Right cardiac atrium (tissue), 5 donors: ENCODE data around the gene SPRED2. TPM values are rescaled to one million over a fixed set of nuclear protein-coding genes. Genes with fewer than 3 reads are reported as not detected.

Experiments used
- ATAC-seq, 2 donors: fragments of 200-7000 bp; cut with Tn5 transposase; one replicate each; pipeline versions ENCODE4 v1.8.0 to v1.9.1; 2020; ENCODE audit warnings: moderate library complexity in 2 of 2, mild to moderate bottlenecking in 1 of 2
- DNase-seq, 3 donors: peaks; one replicate each; pipeline ENCODE4 v3.0.0-alpha.2; 2020
- H3K27ac ChIP-seq: one replicate; pipeline ENCODE4 v1.5.1; 2013; ENCODE audit warnings: mild to moderate bottlenecking, low read length, control low read depth, moderate library complexity
- H3K27me3 ChIP-seq: one replicate; pipeline ENCODE4 v1.6.1; 2013; ENCODE audit not compliant: control insufficient read depth, insufficient read depth
- H3K4me1 ChIP-seq: one replicate; pipeline ENCODE4 v1.6.1; 2013; ENCODE audit warnings: low read length; ENCODE audit not compliant: control insufficient read depth, insufficient read depth
- H3K4me3 ChIP-seq: one replicate; pipeline ENCODE4 v1.5.1; 2013; ENCODE audit warnings: low read length, control low read depth
- H3K9me3 ChIP-seq: one replicate; pipeline ENCODE4 v1.6.1; 2013; ENCODE audit warnings: low read length; ENCODE audit not compliant: control insufficient read depth
- WGBS: extraction: QIAGEN DNeasy Blood & Tissue Kit; methylation state at CpG from one replicate; pipeline ENCODE4 v1.1.7; 2013; 5-methylcytosine and 5-hydroxymethylcytosine counted together
- intact Hi-C, 4 donors: fragments of 100-400 bp; cut with DNase I; formaldehyde crosslinking; loops; one replicate each; pipeline versions ENCODE4 v1.11.0 to v1.14.0; 2022 to 2023
- long read RNA-seq, 4 donors: library from polyadenylated mRNA; unstranded; transcript quantifications; one replicate each; pipeline ENCODE4 v2.0.0, GENCODE V29; 2020 to 2021
- polyA plus RNA-seq: library from polyadenylated mRNA; stranded (reverse); fragments of 200-250 nt; gene quantifications from one replicate; pipeline ENCODE4 v1.2.3, GENCODE V29; 2013
- total RNA-seq, 4 donors: library from RNA; stranded (reverse); fragmentation: NEBNext Ultra II Directional; extraction: Animal tissue kit (Norgen Biotek cat#: 25700); gene quantifications; one replicate each; pipeline ENCODE4 v1.2.1, GENCODE V29; 2021
- donor health status: healthy with polysubstance abuse.
- donor health status: DM: no; HTN: yes; CAD: no.
- donor health status: DM: no; HTN: no; CAD: no.
- donor health status: DM: no; HTN: yes; CAD: no; lungs with severe emphysema.
- donor health status: DM: yes; HTN: yes; CAD: no.

Gene SPRED2, protein sequence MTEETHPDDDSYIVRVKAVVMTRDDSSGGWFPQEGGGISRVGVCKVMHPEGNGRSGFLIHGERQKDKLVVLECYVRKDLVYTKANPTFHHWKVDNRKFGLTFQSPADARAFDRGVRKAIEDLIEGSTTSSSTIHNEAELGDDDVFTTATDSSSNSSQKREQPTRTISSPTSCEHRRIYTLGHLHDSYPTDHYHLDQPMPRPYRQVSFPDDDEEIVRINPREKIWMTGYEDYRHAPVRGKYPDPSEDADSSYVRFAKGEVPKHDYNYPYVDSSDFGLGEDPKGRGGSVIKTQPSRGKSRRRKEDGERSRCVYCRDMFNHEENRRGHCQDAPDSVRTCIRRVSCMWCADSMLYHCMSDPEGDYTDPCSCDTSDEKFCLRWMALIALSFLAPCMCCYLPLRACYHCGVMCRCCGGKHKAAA
- total RNA-seq (10 to 100 TPM; 14.3 to 17.9 (median 16.4) TPM), polyA plus RNA-seq (9.2 TPM)
- long read RNA-seq, donor 1, full-length matches to known transcripts = 1 of 6 reads
- long read RNA-seq, donor 1, partial matches to known transcripts = 0 of 6 reads
- long read RNA-seq, donor 1, other reads (novel, unspliced or antisense) = 5 of 6 reads
- long read RNA-seq, donor 2, partial matches to known transcripts = 0 of 3 reads
- long read RNA-seq, donor 2, other reads (novel, unspliced or antisense) = 3 of 3 reads
- long read RNA-seq, donor 3, full-length matches to known transcripts = 3 of 26 reads
- long read RNA-seq, donor 3, partial matches to known transcripts = 1 of 26 reads
- long read RNA-seq, donor 3, other reads (novel, unspliced or antisense) = 22 of 26 reads
- long read RNA-seq, donor 4, full-length matches to known transcripts = 1 of 6 reads
- long read RNA-seq, donor 4, partial matches to known transcripts = 0 of 6 reads
- long read RNA-seq, donor 4, other reads (novel, unspliced or antisense) = 5 of 6 reads

DNA sequence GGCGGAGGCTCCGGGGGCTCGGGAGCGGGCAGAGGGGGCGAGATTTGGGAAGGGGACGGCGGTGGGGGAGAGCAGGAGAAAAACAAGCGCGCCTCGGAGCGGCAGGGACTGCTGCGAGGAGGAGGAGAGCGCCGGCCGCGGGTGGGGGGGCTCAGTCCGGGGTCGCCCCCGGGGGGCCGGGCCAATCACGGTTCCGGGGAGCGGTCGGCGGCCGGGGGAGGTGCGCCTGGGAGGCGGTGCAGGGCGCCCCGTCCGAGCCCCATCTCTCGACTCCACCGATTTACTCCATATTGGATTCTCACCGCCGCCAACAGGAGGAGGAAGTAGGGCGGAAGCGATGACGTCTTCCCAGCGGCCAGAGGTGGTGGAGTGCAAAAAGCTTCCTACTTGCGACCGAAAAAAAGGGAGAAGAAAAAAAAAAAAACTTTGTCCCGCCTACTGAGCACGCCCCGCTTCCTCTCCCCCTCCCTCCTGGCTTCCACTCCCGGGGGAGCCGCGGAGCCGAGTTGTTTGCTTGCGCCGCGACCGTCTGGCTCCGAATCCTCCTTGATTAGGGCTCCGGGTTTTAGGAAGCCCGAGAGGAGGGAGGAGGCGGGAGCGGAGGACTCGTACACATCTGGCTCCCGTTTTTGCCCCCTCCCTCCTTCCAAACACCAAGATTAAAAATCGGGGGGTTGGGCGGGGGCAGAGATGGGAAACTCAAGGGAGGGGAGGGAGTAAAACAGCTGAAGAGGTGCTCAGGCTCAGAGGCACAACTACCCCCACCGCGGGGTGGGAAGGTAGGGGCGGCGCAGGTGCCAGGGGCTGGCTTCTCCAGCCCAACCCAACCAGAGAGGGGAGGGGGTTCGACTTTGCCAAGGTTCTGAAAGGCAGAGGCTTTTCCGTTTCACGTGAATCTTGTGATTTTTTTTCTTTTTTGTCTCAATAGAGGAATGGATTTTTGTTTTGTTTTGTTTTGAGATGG lies at the start of gene SPRED2:
Gene SPRED2 (minus strand): TSS at position 373 of the 964 bp plus-strand sequence. CDS start 612 bp downstream, outside the sequence.
- ATAC-seq (peak; percentile 75), DNase-seq (peak; percentile 97 to 98 (median 98))
- H3K4me1 ChIP-seq = peaks cover 6% of the 10 kb centered on the region
- H3K9me3 ChIP-seq = no peaks in the 10 kb centered on the region
- H3K27ac ChIP-seq = peak within 1 kb of the TSS; percentile 83
- WGBS = under 1% methylated on average over 68 of the region's 68 CpGs
- peak within 1 kb of the TSS; percentile 93 for H3K4me3 ChIP-seq
- intact Hi-C loops = loop anchor here in 3 of 4 donors (5.0 to 10.0 kb wide), 6 partner anchors 58 to 165 kb away; no protein-coding TSS in a partner anchor
- no peaks in the 10 kb centered on the region for H3K27me3 ChIP-seq

DNA sequence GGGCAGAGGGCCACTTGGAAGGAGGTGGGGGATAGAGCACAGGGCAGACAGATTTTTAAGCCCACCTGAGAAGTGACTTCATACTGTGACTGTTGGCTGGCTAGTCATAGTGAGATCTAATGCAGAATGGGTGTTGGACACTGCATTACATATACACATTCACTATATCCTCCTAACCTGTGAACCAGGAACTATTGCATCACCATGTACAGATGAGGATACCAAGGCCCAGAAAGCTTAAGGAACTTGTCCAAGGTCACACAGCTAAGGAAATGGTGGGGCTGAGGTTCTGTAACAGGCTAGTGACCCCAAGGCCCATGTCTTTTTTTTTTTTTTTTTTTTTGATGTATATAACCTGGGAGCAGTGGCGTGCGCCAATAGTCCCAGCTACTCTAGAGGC lies 49.6 kb upstream of the SPRED2 start:
- Histone ChIP-seq H3K27ac (no peak overlapping the region), H3K4me3 (no peak overlapping the region), H3K27me3 (no peaks in the 10 kb centered on the region), H3K9me3 (no peaks in the 10 kb centered on the region), H3K4me1 (peaks cover 4% of the 10 kb centered on the region)
- DNase-seq (no peak), ATAC-seq (no peak)
- WGBS = 98% methylated on average over 2 of the region's 2 CpGs
- intact Hi-C loops = no loop called here

DNA sequence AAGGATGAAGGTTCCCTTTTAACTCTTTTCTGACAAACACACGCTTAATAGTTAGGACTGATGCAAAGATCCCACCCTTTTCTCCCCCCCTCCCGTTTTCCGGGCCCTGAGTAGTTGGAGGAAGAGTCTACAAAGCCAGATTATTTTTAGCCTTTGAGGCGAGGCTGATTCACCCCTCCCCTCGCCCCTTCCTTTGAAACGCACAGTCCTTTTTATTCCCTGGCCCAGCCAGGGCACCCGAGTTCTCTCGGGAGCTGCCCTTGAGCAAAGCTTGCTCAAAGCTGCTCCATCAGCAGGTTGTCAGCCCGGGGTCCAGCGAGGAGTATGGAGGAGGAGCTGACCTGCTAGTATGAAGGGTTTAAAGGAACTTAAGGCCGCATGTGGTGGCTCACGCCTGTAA lies 47.1 kb upstream of the SPRED2 start:
- Histone ChIP-seq H3K27ac (no peak overlapping the region), H3K4me1 (peaks cover 4% of the 10 kb centered on the region), H3K27me3 (no peaks in the 10 kb centered on the region), H3K9me3 (peaks cover 2% of the 10 kb centered on the region), H3K4me3 (no peak overlapping the region)
- 45% methylated on average over 12 of the region's 12 CpGs for WGBS
- ATAC-seq (peak; percentile 61 to 74), DNase-seq (peak in 2 of 3 donors; percentile 31 to 63)
- intact Hi-C loops = no loop called here

DNA sequence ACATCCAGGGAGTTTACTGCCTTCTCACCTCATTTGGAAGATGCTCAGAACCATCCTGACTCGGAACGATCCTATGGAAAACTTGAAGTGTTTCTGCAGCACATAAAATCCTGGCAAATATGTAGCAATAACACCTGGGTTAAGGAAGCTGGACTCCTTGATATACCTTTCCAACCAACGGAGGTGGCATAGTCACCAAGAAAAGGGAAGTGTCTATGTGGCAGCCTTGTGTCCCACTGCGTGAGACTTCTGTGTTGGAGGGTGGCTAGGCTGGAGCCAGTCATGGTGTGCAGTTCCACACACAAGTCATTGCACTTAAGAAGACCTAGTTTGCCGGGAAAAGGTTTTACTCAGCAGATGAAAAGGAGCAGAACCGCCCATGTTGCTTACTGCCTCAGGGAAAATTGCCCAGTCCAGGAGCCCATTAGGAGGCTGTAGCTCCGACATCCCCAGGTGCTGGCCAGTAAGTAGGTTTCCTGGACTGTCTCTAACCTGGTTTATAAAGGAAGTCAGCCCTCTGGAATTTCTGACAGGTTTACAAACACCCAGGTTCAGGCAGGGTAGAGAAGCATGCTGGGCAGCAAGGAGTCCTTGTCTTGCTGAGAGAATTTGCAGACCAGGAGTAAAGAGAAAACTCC lies 46.2 kb upstream of the SPRED2 start:
- 85% methylated on average over 7 of the region's 7 CpGs for WGBS
- Histone ChIP-seq H3K9me3 (peaks cover 2% of the 10 kb centered on the region), H3K27ac (no peak overlapping the region), H3K4me1 (peaks cover 4% of the 10 kb centered on the region), H3K4me3 (no peak overlapping the region), H3K27me3 (no peaks in the 10 kb centered on the region)
- intact Hi-C loops = no loop called here
- DNase-seq (no peak), ATAC-seq (no peak)

DNA sequence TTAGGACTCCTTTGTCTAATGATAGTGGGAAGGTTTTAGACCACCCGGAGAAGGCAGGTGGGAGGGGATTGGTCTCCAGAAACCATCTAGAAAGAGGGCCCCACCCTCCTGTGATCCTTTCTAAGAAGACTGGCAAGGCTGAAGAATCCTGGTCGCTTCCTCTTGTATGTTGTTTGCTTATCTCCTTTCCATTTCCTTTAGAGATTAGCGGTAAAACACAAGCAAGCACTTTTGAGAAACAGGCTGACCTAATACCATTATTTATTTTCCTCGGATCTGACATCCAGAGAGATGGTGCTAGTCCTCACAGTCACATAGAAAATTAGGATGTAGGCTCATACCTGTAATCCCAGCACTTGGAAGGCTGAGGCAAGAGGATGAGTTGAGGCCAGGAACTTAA lies 45.2 kb upstream of the SPRED2 start:
- Histone ChIP-seq H3K27me3 (no peaks in the 10 kb centered on the region), H3K27ac (no peak overlapping the region), H3K4me1 (peaks cover 4% of the 10 kb centered on the region), H3K4me3 (no peak overlapping the region), H3K9me3 (peaks cover 2% of the 10 kb centered on the region)
- no peak for DNase-seq
- whole genome bisulfite sequencing = 44% methylated on average over 4 of the region's 4 CpGs
- intact Hi-C loops = no loop called here
- peak; percentile 68 to 81 for ATAC-seq

DNA sequence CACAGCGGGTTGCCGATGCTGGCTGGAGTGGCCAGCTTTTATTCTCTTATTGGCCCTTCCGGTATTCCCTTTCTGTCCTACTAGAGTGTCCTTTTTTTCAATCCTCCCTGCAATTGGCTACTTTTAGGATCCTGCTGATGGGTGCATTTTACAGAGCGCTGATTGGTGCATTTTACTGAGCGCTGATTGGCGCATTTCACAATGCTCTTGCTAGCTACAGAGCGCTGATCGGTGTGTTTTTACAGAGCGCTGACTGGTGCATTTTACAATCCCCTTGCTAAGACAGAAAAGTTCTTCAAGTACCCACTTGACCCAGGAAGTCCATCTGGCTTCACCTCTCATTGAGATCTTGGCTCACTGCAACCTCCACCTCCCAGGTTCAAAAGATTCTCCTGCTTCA lies 44.4 kb upstream of the SPRED2 start:
- Histone ChIP-seq H3K4me1 (peaks cover 4% of the 10 kb centered on the region), H3K4me3 (no peak overlapping the region), H3K27ac (no peak overlapping the region), H3K27me3 (no peaks in the 10 kb centered on the region), H3K9me3 (peaks cover 2% of the 10 kb centered on the region)
- intact Hi-C loops = no loop called here
- WGBS = 98% methylated on average over 9 of the region's 9 CpGs
- ATAC-seq = no peak
- DNase-seq = no peak

DNA sequence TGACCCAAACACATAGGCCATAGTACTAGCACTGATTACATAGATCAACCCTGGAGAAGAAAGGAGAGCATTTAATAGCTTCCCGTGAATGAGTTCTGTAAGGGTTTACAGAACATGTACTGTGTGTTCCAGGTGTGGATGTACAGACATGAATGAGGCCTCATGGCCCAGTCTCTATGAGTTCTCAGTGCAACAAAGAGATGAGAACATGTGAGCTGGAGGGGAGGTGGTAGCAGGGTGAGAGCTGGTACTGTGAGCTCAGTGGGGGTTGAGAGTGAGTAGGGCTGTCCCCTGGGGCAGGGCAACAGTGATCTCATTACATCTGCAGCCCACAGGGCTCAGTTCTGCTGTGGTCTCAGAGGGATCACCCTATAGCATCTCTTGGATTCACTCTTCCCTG lies 42.6 kb upstream of the SPRED2 start:
- H3K27me3 ChIP-seq = no peaks in the 10 kb centered on the region
- peaks cover 2% of the 10 kb centered on the region for H3K9me3 ChIP-seq
- H3K27ac ChIP-seq = no peak overlapping the region
- H3K4me1 ChIP-seq = peaks cover 4% of the 10 kb centered on the region
- no peak overlapping the region for H3K4me3 ChIP-seq
- intact Hi-C loops = no loop called here
- 96% methylated on average over 1 of the region's 1 CpG for WGBS
- ATAC-seq = no peak
- DNase-seq = no peak

DNA sequence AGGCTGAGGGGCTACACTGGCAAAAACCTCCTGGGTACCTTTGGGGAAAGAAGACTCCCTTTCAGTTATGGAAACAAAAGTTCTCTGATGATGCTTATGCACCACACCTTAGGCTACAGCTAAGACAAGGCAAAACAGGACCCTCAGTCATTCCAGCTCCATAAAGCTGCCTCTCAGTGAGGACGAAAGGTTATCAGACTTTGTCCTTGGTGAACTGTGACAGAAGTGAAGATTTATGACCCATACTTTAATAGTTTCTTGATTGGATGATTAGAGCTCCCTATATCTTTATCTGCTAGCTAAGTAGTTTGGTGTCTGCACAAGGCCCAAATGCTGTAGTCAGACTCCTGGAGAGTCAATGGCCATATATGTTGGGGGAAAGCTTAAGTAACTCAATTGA lies 40.6 kb upstream of the SPRED2 start:
- no peak overlapping the region for H3K4me3 ChIP-seq
- no peaks in the 10 kb centered on the region for H3K27me3 ChIP-seq
- ATAC-seq (no peak), DNase-seq (no peak)
- H3K9me3 ChIP-seq = peaks cover 2% of the 10 kb centered on the region
- H3K4me1 ChIP-seq = no peaks in the 10 kb centered on the region
- 91% methylated on average over 1 of the region's 1 CpG for WGBS
- intact Hi-C loops = no loop called here
- no peak overlapping the region for H3K27ac ChIP-seq

DNA sequence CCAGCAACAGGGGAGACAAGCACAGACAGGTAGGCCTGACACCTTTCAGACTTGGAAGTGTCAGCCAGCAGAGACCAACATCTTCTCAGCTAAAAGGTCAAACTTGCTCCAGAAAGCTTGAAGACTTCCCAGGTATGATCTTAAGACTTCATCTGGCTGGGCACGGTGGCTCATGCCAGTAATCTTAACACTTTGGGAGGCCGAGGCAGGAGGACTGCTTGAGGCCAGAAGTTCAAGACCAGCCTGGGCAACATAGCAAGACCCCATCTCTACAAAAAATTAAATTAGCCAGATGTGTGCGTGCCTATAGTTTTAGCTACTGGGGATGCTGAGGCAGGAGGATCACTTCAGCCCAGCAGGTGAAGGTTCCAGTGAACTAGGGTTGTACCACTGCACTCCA lies 39.0 kb upstream of the SPRED2 start:
- no peak for DNase-seq
- H3K27me3 ChIP-seq = no peaks in the 10 kb centered on the region
- H3K27ac ChIP-seq = no peak overlapping the region
- H3K4me1 ChIP-seq = no peaks in the 10 kb centered on the region
- no peak for ATAC-seq
- 96% methylated on average over 3 of the region's 3 CpGs for WGBS
- intact Hi-C loops = no loop called here
- H3K4me3 ChIP-seq = no peak overlapping the region
- H3K9me3 ChIP-seq = peaks cover 2% of the 10 kb centered on the region

DNA sequence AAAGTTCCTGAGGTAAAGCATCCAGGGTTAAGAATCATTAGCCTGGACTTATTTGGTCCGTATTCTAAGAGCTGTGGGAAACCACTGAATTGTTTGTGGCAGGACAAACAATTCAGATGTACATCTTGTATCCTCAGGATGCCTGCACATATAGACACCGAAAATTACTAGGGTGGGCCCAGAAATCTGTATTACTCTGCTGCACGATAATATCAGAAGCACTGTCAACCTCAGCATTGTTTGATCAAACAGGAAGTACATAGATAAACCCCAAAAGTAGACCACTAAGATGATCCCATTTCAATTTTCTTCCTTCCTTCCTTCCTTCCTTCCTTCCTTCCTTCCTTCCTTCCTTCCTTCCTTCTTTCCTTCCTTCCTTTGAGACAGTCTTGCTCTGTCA lies 34.2 kb upstream of the SPRED2 start:
- H3K9me3 ChIP-seq = no peaks in the 10 kb centered on the region
- H3K4me3 ChIP-seq = no peak overlapping the region
- ATAC-seq = no peak
- 90% methylated on average over 3 of the region's 3 CpGs for whole genome bisulfite sequencing
- no peak for DNase-seq
- intact Hi-C loops = no loop called here
- H3K4me1 ChIP-seq = peaks cover 2% of the 10 kb centered on the region
- no peak overlapping the region for H3K27ac ChIP-seq
- H3K27me3 ChIP-seq = no peaks in the 10 kb centered on the region
